ENCODE measurements around the gene RTN4IP1.

DNA sequence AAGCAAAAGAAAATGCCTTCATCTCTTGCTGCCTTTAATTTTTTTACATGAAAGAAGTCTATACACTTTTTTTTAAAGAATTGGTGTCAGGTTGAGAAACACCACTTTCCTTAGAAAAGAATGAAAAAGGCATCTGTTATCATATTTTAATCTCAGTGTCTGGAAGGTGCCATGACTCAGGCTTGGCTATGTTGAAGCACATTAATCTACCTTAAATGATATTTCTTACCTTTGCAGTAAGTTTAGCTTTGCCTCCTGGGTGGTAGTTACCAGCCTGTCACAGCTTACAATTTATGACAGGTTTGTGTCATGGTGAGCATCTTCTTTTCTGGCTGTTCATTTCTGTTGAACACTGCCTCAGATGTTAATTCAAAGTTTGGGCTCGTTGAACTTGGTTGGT lies 95.3 kb downstream of the RTN4IP1 start:
- TF ChIP-seq ZFX (IDR thresholded peaks at IDR 0.05; ENCODE audit: borderline replicate concordance): no peak
- no peak for TF ChIP-seq CTCF (IDR thresholded peaks at IDR 0.05)

All from 22Rv1 (cell line).